Vagina (tissue), 2 donors: ENCODE data around the gene CNN3. TPM values are rescaled to one million over a fixed set of nuclear protein-coding genes. Genes with fewer than 3 reads are reported as not detected.

Experiments
- DNase-seq, 2 donors: peaks; one replicate each; pipeline ENCODE4 v3.0.0-alpha.2; 2017; ENCODE audit errors: extremely low spot score in 2 of 2
- H3K27ac ChIP-seq: fragments of 200-600 bp; sonication (generic); one replicate; pipeline ENCODE4 v1.5.1; 2019
- H3K27me3 ChIP-seq: fragments of 200-600 bp; sonication (generic); one replicate; pipeline ENCODE4 v1.5.1; 2019
- H3K36me3 ChIP-seq, 2 donors: fragments of 200-600 bp; sonication (generic); one replicate each; pipeline ENCODE4 v1.5.1; 2017 to 2019
- H3K4me1 ChIP-seq: fragments of 200-600 bp; sonication (generic); one replicate; pipeline ENCODE4 v1.5.1; 2019
- H3K4me3 ChIP-seq, 2 donors: fragments of 200-600 bp; sonication (generic); 1 replicate in 1 of 2; 2 replicates in 1 of 2; pipeline ENCODE4 v1.5.1; 2016 to 2019
- H3K9me3 ChIP-seq: fragments of 200-600 bp; sonication (generic); one replicate; pipeline ENCODE4 v1.5.1; 2019
- POLR2A ChIP-seq, 2 donors: fragments of 450-650 bp; IDR thresholded peaks; one replicate each; pipeline ENCODE4 v1.6.1; 2017; ENCODE audit warnings: antibody characterized with exemption in 2 of 2, mild to moderate bottlenecking in 2 of 2, moderate library complexity in 2 of 2
- POLR2AphosphoS5 ChIP-seq, 2 donors: sonication (generic); formaldehyde crosslinking; IDR thresholded peaks; one replicate each; pipeline ENCODE4 v1.9.0; 2017; ENCODE audit warnings: antibody characterized with exemption in 2 of 2, mild to moderate bottlenecking in 2 of 2, low read depth in 1 of 2; ENCODE audit not compliant: insufficient read depth in 1 of 2
- intact Hi-C: fragments of 100-400 bp; cut with DNase I; formaldehyde crosslinking; loops from one replicate; pipeline ENCODE4 v1.15.1; 2023
- total RNA-seq: library from RNA; depleted of rRNA; stranded (reverse); fragments of >200 nt; gene quantifications from one replicate; pipeline ENCODE4 v1.2.3, GENCODE V29; 2016
- TF ChIP-seq, protein P1 (sequence below), 3 experiments: fragments of 450-650 bp in 2 of 3; fragments of 200-600 bp in 1 of 3; sonication (generic) in 1 of 3; IDR thresholded peaks; one replicate each; pipeline ENCODE4 v1.5.1; 2017 to 2019; ENCODE audit warnings: antibody characterized with exemption in 3 of 3, mild to moderate bottlenecking in 2 of 3, moderate library complexity in 2 of 3

Gene CNN3
- total RNA-seq, 1 donor from 2014 or later: 250 TPM

DNA sequence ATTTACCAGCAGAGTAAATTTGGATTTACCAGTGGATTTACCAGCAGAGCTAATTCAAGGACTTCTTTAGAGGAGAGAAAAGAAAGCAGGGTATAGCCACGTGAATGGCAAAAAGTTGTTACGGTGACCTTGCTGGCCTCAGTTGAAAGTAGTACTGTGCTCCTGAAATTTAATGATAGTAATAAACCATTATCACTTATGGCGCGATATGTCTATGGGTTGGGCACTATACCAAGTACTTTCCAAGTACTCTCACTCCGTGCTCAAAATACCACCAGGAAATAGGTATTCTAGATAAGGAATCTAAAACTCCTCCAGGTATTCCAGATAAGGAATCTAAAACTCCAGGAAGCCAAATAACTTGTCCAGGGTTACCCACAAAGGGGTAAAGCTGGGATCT, 70.9 kb downstream of the CNN3 start:
- Histone ChIP-seq H3K36me3 (no peaks in the 10 kb centered on the region), H3K27ac (peak overlapping the region; percentile 85), H3K9me3 (no peaks in the 10 kb centered on the region), H3K4me1 (peaks cover 23% of the 10 kb centered on the region), H3K4me3 (no peak overlapping the region), H3K27me3 (no peaks in the 10 kb centered on the region)
- no peak for TF ChIP-seq POLR2AphosphoS5 (IDR thresholded peaks at IDR 0.05; ENCODE audit: insufficient read depth in 1 of 2, low read depth in 1 of 2)
- TF ChIP-seq, protein P1, sequence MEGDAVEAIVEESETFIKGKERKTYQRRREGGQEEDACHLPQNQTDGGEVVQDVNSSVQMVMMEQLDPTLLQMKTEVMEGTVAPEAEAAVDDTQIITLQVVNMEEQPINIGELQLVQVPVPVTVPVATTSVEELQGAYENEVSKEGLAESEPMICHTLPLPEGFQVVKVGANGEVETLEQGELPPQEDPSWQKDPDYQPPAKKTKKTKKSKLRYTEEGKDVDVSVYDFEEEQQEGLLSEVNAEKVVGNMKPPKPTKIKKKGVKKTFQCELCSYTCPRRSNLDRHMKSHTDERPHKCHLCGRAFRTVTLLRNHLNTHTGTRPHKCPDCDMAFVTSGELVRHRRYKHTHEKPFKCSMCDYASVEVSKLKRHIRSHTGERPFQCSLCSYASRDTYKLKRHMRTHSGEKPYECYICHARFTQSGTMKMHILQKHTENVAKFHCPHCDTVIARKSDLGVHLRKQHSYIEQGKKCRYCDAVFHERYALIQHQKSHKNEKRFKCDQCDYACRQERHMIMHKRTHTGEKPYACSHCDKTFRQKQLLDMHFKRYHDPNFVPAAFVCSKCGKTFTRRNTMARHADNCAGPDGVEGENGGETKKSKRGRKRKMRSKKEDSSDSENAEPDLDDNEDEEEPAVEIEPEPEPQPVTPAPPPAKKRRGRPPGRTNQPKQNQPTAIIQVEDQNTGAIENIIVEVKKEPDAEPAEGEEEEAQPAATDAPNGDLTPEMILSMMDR (IDR thresholded peaks at IDR 0.05): no peak
- TF ChIP-seq POLR2A (IDR thresholded peaks at IDR 0.05): no peak
- intact Hi-C loops: no loop called here
- DNase-seq: no peak

DNA sequence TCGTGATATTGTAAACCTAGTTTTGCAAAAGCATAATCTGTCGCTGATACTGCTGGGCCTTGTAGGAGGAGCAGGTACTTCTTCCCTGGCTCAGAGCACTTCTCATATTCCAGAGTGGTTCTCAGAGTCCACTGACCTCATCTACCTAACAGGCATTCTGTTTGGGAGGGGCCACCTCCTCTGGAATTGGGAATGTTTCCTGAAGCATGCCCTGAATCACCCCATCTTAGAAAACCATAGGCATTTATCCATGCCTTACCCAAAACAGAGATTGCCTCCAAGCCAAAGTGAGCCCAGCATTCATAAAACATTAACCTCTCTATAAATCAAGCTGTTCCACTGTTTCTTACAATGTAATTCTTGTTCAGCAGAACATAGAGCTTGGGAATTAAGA, 71.6 kb downstream of the CNN3 start:
- H3K27ac ChIP-seq: peak overlapping the region; percentile 85
- H3K4me1 ChIP-seq: peaks cover 16% of the 10 kb centered on the region
- no peaks in the 10 kb centered on the region for H3K9me3 ChIP-seq
- TF ChIP-seq POLR2A (IDR thresholded peaks at IDR 0.05) (no peak), POLR2AphosphoS5 (IDR thresholded peaks at IDR 0.05; ENCODE audit: insufficient read depth in 1 of 2, low read depth in 1 of 2) (no peak)
- TF ChIP-seq, protein P1 (IDR thresholded peaks at IDR 0.05): no peak
- no peak for DNase-seq
- no peaks in the 10 kb centered on the region for H3K36me3 ChIP-seq
- H3K4me3 ChIP-seq: no peak overlapping the region
- intact Hi-C loops: loop anchor here (2.0 kb wide), 1 partner anchor 187 kb away; no protein-coding TSS in a partner anchor
- no peaks in the 10 kb centered on the region for H3K27me3 ChIP-seq

DNA sequence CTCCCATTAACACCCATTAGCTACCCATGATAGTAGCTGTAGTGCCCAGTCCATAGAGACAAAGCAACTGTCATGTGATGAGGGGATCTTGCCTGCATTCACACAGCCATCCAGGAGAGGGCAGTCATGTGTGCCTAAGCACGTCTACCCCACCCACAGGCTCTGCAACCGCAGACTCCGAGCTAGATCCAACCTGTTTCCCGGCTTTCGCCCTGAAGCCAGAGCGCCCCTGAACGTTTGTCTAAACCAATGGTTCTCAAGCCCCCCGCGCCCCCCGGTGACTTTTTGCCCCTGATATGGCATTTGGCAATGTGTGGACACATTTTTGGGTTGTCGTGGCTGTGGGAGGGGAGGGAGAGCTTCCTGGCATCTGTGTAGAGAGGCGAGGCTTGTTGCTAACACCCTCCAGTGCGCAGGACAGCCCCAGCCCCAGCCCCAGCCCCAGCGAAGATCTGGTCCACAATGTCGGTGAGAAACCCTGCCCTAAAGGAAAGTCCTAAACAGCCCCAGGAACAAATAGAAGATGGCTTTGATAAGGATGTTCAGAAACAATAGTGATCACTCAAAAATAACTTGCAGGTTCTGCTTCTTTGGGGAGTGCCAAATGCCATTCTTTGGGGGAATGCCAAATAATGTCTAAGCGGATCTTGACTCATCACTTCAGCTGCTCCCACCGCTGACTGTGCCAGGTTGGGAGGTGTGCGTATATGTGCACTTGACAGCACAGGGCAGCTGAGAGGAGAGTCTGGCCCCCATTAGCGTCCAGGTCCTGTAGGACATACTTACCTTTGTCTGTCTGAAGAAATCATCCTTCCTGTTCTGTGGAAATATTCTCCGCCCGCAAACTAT, 72.2 kb downstream of the CNN3 start:
- H3K27ac ChIP-seq: peak overlapping the region; percentile 85
- TF ChIP-seq POLR2AphosphoS5 (IDR thresholded peaks at IDR 0.05; ENCODE audit: insufficient read depth in 1 of 2, low read depth in 1 of 2) (peak; percentile 40 to 69), POLR2A (IDR thresholded peaks at IDR 0.05) (no peak)
- TF ChIP-seq, protein P1 (IDR thresholded peaks at IDR 0.05): peak; percentile 73 to 98 (median 97)
- peak in 1 of 2 donors; percentile 96 for DNase-seq
- no peaks in the 10 kb centered on the region for H3K36me3 ChIP-seq
- peak overlapping the region; percentile 41 to 57 for H3K4me3 ChIP-seq
- H3K27me3 ChIP-seq: no peaks in the 10 kb centered on the region
- H3K4me1 ChIP-seq: peaks cover 14% of the 10 kb centered on the region
- intact Hi-C loops: loop anchor here (2.0 kb wide), 1 partner anchor 188 kb away; no protein-coding TSS in a partner anchor
- H3K9me3 ChIP-seq: no peaks in the 10 kb centered on the region

DNA sequence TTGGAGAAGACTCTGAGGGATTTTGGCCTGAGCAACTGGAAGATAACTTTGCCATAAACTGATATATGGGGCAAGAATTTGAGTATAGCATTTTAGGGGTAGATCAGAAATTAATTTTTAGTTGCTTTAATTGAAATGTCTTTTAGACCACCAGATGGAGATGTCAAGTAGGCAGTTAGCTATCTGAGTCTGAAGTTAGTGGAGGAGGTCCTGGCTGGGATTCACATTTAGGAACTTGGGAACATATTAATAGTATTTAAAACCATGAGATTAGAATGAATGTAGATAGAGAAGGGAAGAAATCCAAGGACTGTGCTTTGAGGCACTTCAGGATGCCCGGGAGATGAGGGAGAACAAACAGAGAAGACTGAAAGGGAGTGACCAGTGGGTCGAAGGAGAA, 74.1 kb downstream of the CNN3 start:
- no peaks in the 10 kb centered on the region for H3K36me3 ChIP-seq
- no peak for TF ChIP-seq POLR2AphosphoS5 (IDR thresholded peaks at IDR 0.05; ENCODE audit: insufficient read depth in 1 of 2, low read depth in 1 of 2)
- TF ChIP-seq, protein P1 (IDR thresholded peaks at IDR 0.05): peak in 1 of 3 experiments; percentile 11
- peaks cover 11% of the 10 kb centered on the region for H3K4me1 ChIP-seq
- no peaks in the 10 kb centered on the region for H3K9me3 ChIP-seq
- no peak overlapping the region for H3K4me3 ChIP-seq
- DNase-seq: no peak
- H3K27me3 ChIP-seq: no peaks in the 10 kb centered on the region
- no peak overlapping the region for H3K27ac ChIP-seq
- intact Hi-C loops: no loop called here

DNA sequence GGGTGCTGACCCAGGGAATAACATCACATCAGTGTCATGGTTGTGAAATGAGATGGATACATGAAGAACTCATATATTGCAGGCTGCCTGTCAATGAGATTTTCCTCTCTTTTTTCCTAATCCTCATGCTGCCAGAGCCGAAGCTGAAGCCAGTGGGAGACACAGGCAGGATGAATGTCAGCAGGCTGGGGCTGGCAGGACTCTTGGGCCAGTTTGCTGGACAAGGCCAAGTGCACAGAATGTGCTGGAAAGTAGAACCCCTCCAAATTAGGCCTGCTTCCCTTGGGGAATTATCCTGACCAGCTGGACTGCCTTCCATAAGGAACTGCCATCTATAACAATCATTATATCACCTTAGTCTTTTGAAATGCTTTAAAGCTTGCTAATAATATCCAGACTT, 75.3 kb downstream of the CNN3 start:
- H3K4me1 ChIP-seq: peaks cover 11% of the 10 kb centered on the region
- no peak for TF ChIP-seq POLR2AphosphoS5 (IDR thresholded peaks at IDR 0.05; ENCODE audit: insufficient read depth in 1 of 2, low read depth in 1 of 2)
- TF ChIP-seq, protein P1 (IDR thresholded peaks at IDR 0.05): no peak
- TF ChIP-seq POLR2A (IDR thresholded peaks at IDR 0.05): no peak
- H3K9me3 ChIP-seq: no peaks in the 10 kb centered on the region
- H3K36me3 ChIP-seq: no peaks in the 10 kb centered on the region
- H3K4me3 ChIP-seq: no peak overlapping the region
- H3K27ac ChIP-seq: no peak overlapping the region
- H3K27me3 ChIP-seq: no peaks in the 10 kb centered on the region
- intact Hi-C loops: no loop called here
- DNase-seq: no peak
